K562 (cell line): ENCODE results near the gene STON2. TPM values are rescaled to one million over a fixed set of nuclear protein-coding genes. Genes with fewer than 3 reads are reported as not detected.

ENCODE experiments used
- ATAC-seq: fragments of 200-7000 bp; cut with Tn5 transposase; 3 replicates; pipeline ENCODE4 v1.9.1; 2020; ENCODE audit warnings: moderate library complexity
- BruUV-seq: library from RNA; stranded (reverse); fragments of 400-500 nt; replicated peaks from 2 replicates; lab custom pipeline; 2021; lab: Mats Ljungman, UMichigan
- CTCF ChIA-PET: fragments of 300-600 bp; formaldehyde crosslinking; extraction: SDS; loops from one replicate; lab custom pipeline; 2021; ENCODE audit warnings: low intra/inter-chr PET ratio; lab: Yijun Ruan, JAX
- POLR2A ChIA-PET: fragments of 300-600, 350-650 bp; sonication (Branson Sonifier 250); formaldehyde crosslinking; extraction: SDS; loops from one replicate; lab custom pipeline; 2021; ENCODE audit warnings: antibody characterized with exemption, inconsistent platforms; lab: Yijun Ruan, JAX
- DNase-seq, 4 experiments: peaks; one replicate each; pipeline versions ENCODE4 v3.0.0 to v3.0.0-alpha.2; 2011 to 2018; ENCODE audit warnings: low spot score in 3 of 4, mixed read lengths in 3 of 4; ENCODE audit errors: extremely low read depth in 1 of 4
- FAIRE-seq: peaks from 2 replicates; lab custom pipeline; 2011; peaks lifted over from hg19 to GRCh38; lab: Jason Lieb, UNC
- H2AFZ ChIP-seq: 2 replicates; pipeline ENCODE4 v1.6.0; 2011; ENCODE audit warnings: low read depth, low read length, control low read depth, inconsistent platforms
- H3K27ac ChIP-seq: fragments of 200-600 bp; 3 replicates; pipeline ENCODE4 v1.8.0; 2011; ENCODE audit warnings: low read depth, mild to moderate bottlenecking, control low read depth, inconsistent platforms, low read length, moderate library complexity, mixed read lengths; ENCODE audit errors: extremely low read depth
- H3K27me3 ChIP-seq, 2 experiments: fragments of 300-600 bp in 1 of 2; 2 replicates in 1 of 2; 3 replicates in 1 of 2; pipeline versions ENCODE4 v1.6.0 to v1.8.0; 2011; ENCODE audit warnings: inconsistent platforms in 2 of 2, low read length in 2 of 2, mild to moderate bottlenecking in 1 of 2, mixed read lengths in 1 of 2, moderate library complexity in 1 of 2; ENCODE audit not compliant: control insufficient read depth in 2 of 2, insufficient read depth in 2 of 2
- H3K36me3 ChIP-seq: fragments of 300-600 bp; 3 replicates; pipeline ENCODE4 v1.8.0; 2011; ENCODE audit warnings: mild to moderate bottlenecking, low read length, inconsistent platforms; ENCODE audit not compliant: control insufficient read depth, insufficient read depth
- H3K4me1 ChIP-seq, 2 experiments: fragments of 200-600 bp in 1 of 2; replicated peaks in 1 of 2; 2 replicates in 1 of 2; 3 replicates in 1 of 2; pipeline versions ENCODE4 v1.5.1 to v1.8.0; 2011; ENCODE audit warnings: inconsistent platforms in 2 of 2, low read length in 2 of 2, mild to moderate bottlenecking in 1 of 2, mixed read lengths in 1 of 2, moderate library complexity in 1 of 2; ENCODE audit not compliant: control insufficient read depth in 2 of 2, insufficient read depth in 2 of 2
- H3K4me2 ChIP-seq: 2 replicates; pipeline ENCODE4 v1.6.1; 2011; ENCODE audit warnings: low read length, control low read depth, inconsistent platforms, mixed read lengths; ENCODE audit not compliant: insufficient read depth
- H3K4me3 ChIP-seq: fragments of 200-600 bp; sonication (generic), shearing (Covaris generic); 2 replicates; pipeline ENCODE4 v1.5.1; 2016; ENCODE audit warnings: control low read depth, inconsistent platforms
- H3K79me2 ChIP-seq: fragments of 200-600 bp; 3 replicates; pipeline ENCODE4 v1.8.0; 2011; ENCODE audit warnings: low read length, inconsistent platforms; ENCODE audit not compliant: control insufficient read depth, insufficient read depth
- H3K9ac ChIP-seq, 2 experiments: 2 replicates each; pipeline versions ENCODE4 v1.6.0 to v1.6.1; 2011; ENCODE audit warnings: low read depth in 2 of 2, low read length in 2 of 2, control low read depth in 1 of 2, inconsistent platforms in 1 of 2, mild to moderate bottlenecking in 1 of 2, mixed read lengths in 1 of 2; ENCODE audit not compliant: insufficient read depth in 1 of 2
- H3K9me1 ChIP-seq: one replicate; pipeline ENCODE4 v1.6.0; 2011; ENCODE audit warnings: inconsistent platforms, mild to moderate bottlenecking, low read length, moderate library complexity; ENCODE audit not compliant: control insufficient read depth, insufficient read depth
- H3K9me3 ChIP-seq: replicated peaks from 2 replicates; pipeline ENCODE4 v1.5.1; 2011; ENCODE audit warnings: low read depth, low read length, inconsistent platforms; ENCODE audit not compliant: control insufficient read depth, insufficient read depth
- H4K20me1 ChIP-seq: replicated peaks from 2 replicates; pipeline ENCODE4 v1.6.1; 2011; ENCODE audit warnings: low read length, inconsistent platforms, mixed read lengths; ENCODE audit not compliant: control insufficient read depth, insufficient read depth
- SRF ChIP-seq, 2 experiments: fragments of 250-450, 450-650 bp in 1 of 2; sonication (Bioruptor Pico) in 1 of 2; sonication (generic) in 1 of 2; formaldehyde crosslinking; IDR thresholded peaks; 2 replicates each; pipeline versions ENCODE4 v1.5.0 to v1.5.1; 2020 to 2022; ENCODE audit warnings: mild to moderate bottlenecking in 1 of 2, missing genetic modification reagents in 1 of 2
- ZNF121 ChIP-seq: sonication (generic); formaldehyde crosslinking; conservative IDR thresholded peaks from 2 replicates; pipeline ENCODE4 v1.8.0; 2022; ENCODE audit warnings: missing genetic modification reagents
- ZNF395 ChIP-seq: fragments of 200-800 bp; sonication (Bioruptor generic); IDR thresholded peaks from 2 replicates; pipeline ENCODE4 v1.6.1; 2017; ENCODE audit warnings: missing genetic modification characterization, missing compliant biosample characterization
- ZNF518B ChIP-seq: fragments of 250-450 bp; sonication (Bioruptor Pico); IDR thresholded peaks from 2 replicates; pipeline ENCODE4 v1.5.0; 2021; ENCODE audit warnings: mild to moderate bottlenecking, moderate library complexity
- WGBS: fragments of 100-300 bp; shearing (Covaris generic); methylation state at CpG from one replicate; pipeline ENCODE4 v1.1.6; 2016; ENCODE audit warnings: low coverage, mixed read lengths; ENCODE audit not compliant: insufficient coverage; ENCODE audit errors: missing lambda C conversion rate; 5-methylcytosine and 5-hydroxymethylcytosine counted together
- in situ Hi-C: fragments of 300-500 bp; cut with MboI; formaldehyde crosslinking; loops from 4 replicates; pipeline ENCODE4 v1.15.0; 2018; ENCODE audit warnings: inconsistent platforms, mixed read lengths
- intact Hi-C: fragments of 100-400 bp; cut with micrococcal nuclease; formaldehyde crosslinking; loops from 2 replicates; pipeline ENCODE4 v1.14.2; 2022
- polyA plus RNA-seq, 8 experiments: library from polyadenylated mRNA; depleted of rRNA in 4 of 8; stranded (reverse) in 5 of 8; unstranded in 3 of 8; fragments of >200 nt; fragmentation: Nextera tagmentation in 2 of 8; fragmentation: Illumina TruSeq in 1 of 8; extraction: Ambion mirVana in 2 of 8; extraction: Trizol in 1 of 8; gene quantifications; 2 replicates each; pipeline versions ENCODE4 v1.2.1 to v1.2.3, GENCODE V29; 2011 to 2014; ENCODE audit warnings: inconsistent platforms in 1 of 8, missing spikeins in 1 of 8
- total RNA-seq, 7 experiments: library from RNA; depleted of rRNA in 6 of 7; stranded (reverse); fragments of >200 nt in 6 of 7; fragmentation: Illumina TruSeq in 2 of 7; extraction: Trizol in 2 of 7; gene quantifications; 2 replicates each; pipeline versions ENCODE4 v1.2.1 to v1.2.3, GENCODE V29; 2011 to 2021; ENCODE audit warnings: low replicate concordance in 1 of 7

Gene STON2
- total and polyA plus RNA-seq, 9 of the 15 experiments (the other 6 are each of a cell fraction or from before 2014, with no cell fraction given), result 7.8 to 99.3 (median 53.5) TPM

DNA sequence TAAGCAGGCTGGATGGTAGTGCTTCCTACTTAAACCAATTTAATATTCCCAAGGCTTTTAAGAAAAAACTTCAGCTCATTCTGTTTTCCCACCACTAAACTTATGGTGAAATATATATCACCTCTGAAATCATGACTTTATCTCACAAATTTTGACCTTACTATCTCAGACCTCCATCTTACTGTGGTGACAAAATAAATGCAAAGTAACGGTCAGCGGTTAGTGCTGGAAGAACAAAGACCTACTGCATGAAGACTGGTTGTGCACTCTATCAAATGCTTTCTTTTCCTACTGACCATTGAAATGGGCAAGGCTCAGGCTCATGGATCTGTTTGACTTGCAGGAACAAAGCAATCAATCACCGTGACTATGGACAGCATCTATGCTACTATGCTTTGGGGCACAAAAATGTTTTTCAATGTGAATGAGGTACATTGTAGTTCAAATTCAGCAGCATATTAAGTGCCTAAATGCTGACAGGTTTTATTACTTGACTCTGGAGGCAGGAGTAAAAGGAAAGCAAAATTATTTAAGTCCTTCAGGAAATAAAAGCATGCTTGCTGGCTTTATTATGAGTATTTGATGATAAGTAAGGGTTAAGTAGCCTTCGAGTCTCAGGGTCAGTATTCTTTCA is 136.2 kb downstream of the STON2 start:
- H3K4me3 ChIP-seq, result no peak overlapping the region
- no peak overlapping the region for H3K9ac ChIP-seq
- WGBS, result 86% methylated on average over 4 of the region's 4 CpGs
- H3K9me1 ChIP-seq, result no peaks in the 10 kb centered on the region
- in situ Hi-C loops (no loop called here), intact Hi-C loops (loop anchor here (10.0 kb wide), 1 partner anchor 309 kb away; the partner anchor contains the start of gene TSHR)
- no peak overlapping the region for H2AFZ ChIP-seq
- no peak for TF ChIP-seq ZNF121 (CRISPR knock-in tag)
- TF ChIP-seq SRF (CRISPR knock-in tag; IDR thresholded peaks at IDR 0.05), result no peak
- TF ChIP-seq ZNF518B, result no peak
- no peak for TF ChIP-seq ZNF395 (CRISPR knock-in tag)
- no peak overlapping the region for H3K27ac ChIP-seq
- H4K20me1 ChIP-seq, result no peaks in the 10 kb centered on the region
- no TSS peak for BruUV-seq
- H3K27me3 ChIP-seq, result no peaks in the 10 kb centered on the region
- no peak overlapping the region for H3K4me2 ChIP-seq
- peaks cover 75% of the 10 kb centered on the region for H3K36me3 ChIP-seq
- CTCF ChIA-PET, result no interaction called here
- DNase-seq, result no peak
- FAIRE-seq, result no peak
- ATAC-seq, result no peak
- no peaks in the 10 kb centered on the region for H3K9me3 ChIP-seq
- peaks cover 0 to 16% of the 10 kb centered on the region in 2 experiments; a peak in 2 of 5 replicates for H3K4me1 ChIP-seq
- POLR2A ChIA-PET, result no interaction called here
- H3K79me2 ChIP-seq, result no peaks in the 10 kb centered on the region
